ENCODE measurements around the gene LAIR2. TPM values are rescaled to one million over a fixed set of nuclear protein-coding genes. Genes with fewer than 3 reads are reported as not detected.

The LAIR2 gene
- total RNA-seq, 1 experiment from 2014 or later: not detected

DNA sequence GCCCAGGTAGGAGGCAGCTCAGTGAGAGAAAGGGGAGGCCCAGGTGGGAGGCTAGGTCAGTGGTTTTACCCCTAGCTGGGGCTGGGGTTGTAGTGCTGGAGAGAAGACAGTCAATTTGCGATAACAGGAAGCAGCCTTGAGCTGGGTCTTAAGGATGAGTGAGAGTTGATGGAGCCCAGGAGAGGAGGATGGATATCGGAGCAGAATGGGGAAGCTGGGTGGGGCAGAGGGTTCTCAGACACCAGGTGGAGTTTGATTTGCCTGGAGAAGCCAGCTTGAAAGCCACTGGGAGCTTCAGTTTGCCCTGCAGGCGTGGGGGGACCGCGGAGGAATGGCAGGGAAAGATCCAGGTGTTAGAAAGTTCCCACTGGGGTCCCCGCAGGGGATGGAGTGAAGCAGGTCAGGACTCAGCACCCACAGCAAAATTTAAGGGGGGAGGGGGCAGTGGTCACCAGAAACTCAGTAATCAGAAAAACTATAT, 28.7 kb upstream of the LAIR2 start:
- intact Hi-C loops (cut with micrococcal nuclease): no loop called here
- DNase-seq (ENCODE audit: low read depth, low spot score) (no peak), ATAC-seq (no peak)
- no peak overlapping the region for H3K4me3 ChIP-seq (replicated peaks in 1 of 2; ENCODE audit: low read depth in 1 of 2, low read length in 2 of 2)
- H4K20me1 ChIP-seq (ENCODE audit: insufficient read depth): no peaks in the 10 kb centered on the region
- ChIA-PET POLR2A (interaction anchor here (1.5 kb wide), 1 partner anchor 11 kb away, joined by 9 read pairs; the partner anchor contains the start of gene LENG9), RAD21 (ENCODE audit: low non-redundant PET in 1 of 2, low total read pairs in 2 of 2, uncharacterized antibody in 2 of 2, unreplicated experiment in 2 of 2) (no interaction called here), CTCF (interaction anchor here (1.3 kb wide), 1 partner anchor 8 kb away, joined by 4 read pairs; no protein-coding TSS in a partner anchor)
- H3K9me3 ChIP-seq (ENCODE audit: control insufficient read depth in 1 of 2, insufficient read depth in 1 of 2, low read depth in 1 of 2, low read length in 2 of 2): no peaks in the 10 kb centered on the region
- H3K79me2 ChIP-seq (ENCODE audit: insufficient read depth, low read length): no peaks in the 10 kb centered on the region
- no peak overlapping the region for H3K27ac ChIP-seq (ENCODE audit: low read depth, low read length)
- no peaks in the 10 kb centered on the region for H3K36me3 ChIP-seq (ENCODE audit: control insufficient read depth in 1 of 2, insufficient read depth in 2 of 2, low read length in 2 of 2)
- H3K4me1 ChIP-seq (ENCODE audit: control insufficient read depth in 1 of 2, insufficient read depth in 2 of 2, low read length in 2 of 2): peaks cover 6 to 9% of the 10 kb centered on the region in 2 experiments; a peak in 3 of 4 replicates
- H3K27me3 ChIP-seq (ENCODE audit: insufficient read depth, low read length): no peaks in the 10 kb centered on the region
- H3K9ac ChIP-seq (ENCODE audit: low read length): no peak overlapping the region
- no peaks in the 10 kb centered on the region for H3K9me2 ChIP-seq (ENCODE audit: insufficient read depth)
- H3K4me2 ChIP-seq (ENCODE audit: low read length): no peak overlapping the region
- TF ChIP-seq FOSL1 (IDR thresholded peaks at IDR 0.05; ENCODE audit: low read depth) (no peak), EZH2 (IDR thresholded peaks at IDR 0.05) (no peak), SP1 (IDR thresholded peaks at IDR 0.05; ENCODE audit: low read depth) (no peak), CEBPB (IDR thresholded peaks at IDR 0.05; ENCODE audit: low read depth) (no peak), MAX (IDR thresholded peaks at IDR 0.05) (no peak), ELF1 (IDR thresholded peaks at IDR 0.05; ENCODE audit: borderline replicate concordance, low read depth) (no peak), ZBTB33 (IDR thresholded peaks at IDR 0.05; ENCODE audit: extremely low read depth, insufficient replicate concordance, low read length) (no peak), TCF7L2 (IDR thresholded peaks at IDR 0.05; ENCODE audit: borderline replicate concordance, extremely low read depth, insufficient read depth, insufficient read length) (no peak), ATF3 (IDR thresholded peaks at IDR 0.05) (no peak), POLR2A (IDR thresholded peaks at IDR 0.05; ENCODE audit: borderline replicate concordance, extremely low read depth, insufficient read depth, insufficient read length) (no peak), ZNF274 (IDR thresholded peaks at IDR 0.05; ENCODE audit: low read depth, low read length) (no peak), EGR1 (IDR thresholded peaks at IDR 0.05; ENCODE audit: low read depth) (no peak), EZH2phosphoT487 (IDR thresholded peaks at IDR 0.05; ENCODE audit: borderline replicate concordance) (no peak), POLR2AphosphoS5 (IDR thresholded peaks at IDR 0.05; ENCODE audit: low read depth, low read length) (no peak), YY1 (IDR thresholded peaks at IDR 0.05; ENCODE audit: extremely low read depth, insufficient replicate concordance, low read depth, low read length) (no peak), JUND (IDR thresholded peaks at IDR 0.05) (no peak)
- TF ChIP-seq, protein P1, sequence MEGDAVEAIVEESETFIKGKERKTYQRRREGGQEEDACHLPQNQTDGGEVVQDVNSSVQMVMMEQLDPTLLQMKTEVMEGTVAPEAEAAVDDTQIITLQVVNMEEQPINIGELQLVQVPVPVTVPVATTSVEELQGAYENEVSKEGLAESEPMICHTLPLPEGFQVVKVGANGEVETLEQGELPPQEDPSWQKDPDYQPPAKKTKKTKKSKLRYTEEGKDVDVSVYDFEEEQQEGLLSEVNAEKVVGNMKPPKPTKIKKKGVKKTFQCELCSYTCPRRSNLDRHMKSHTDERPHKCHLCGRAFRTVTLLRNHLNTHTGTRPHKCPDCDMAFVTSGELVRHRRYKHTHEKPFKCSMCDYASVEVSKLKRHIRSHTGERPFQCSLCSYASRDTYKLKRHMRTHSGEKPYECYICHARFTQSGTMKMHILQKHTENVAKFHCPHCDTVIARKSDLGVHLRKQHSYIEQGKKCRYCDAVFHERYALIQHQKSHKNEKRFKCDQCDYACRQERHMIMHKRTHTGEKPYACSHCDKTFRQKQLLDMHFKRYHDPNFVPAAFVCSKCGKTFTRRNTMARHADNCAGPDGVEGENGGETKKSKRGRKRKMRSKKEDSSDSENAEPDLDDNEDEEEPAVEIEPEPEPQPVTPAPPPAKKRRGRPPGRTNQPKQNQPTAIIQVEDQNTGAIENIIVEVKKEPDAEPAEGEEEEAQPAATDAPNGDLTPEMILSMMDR (IDR thresholded peaks at IDR 0.05 in 2 of 3, conservative IDR thresholded peaks at IDR 0.05 in 1 of 3; ENCODE audit: borderline replicate concordance in 1 of 3, insufficient read depth in 1 of 3, low read depth in 2 of 3, low read length in 2 of 3): no peak
- no peak overlapping the region for H2AFZ ChIP-seq (ENCODE audit: low read depth, low read length, poor library complexity, severe bottlenecking)
- BruUV-seq (replicated peaks): no TSS peak

Data from HCT116 (cell line).